AG04450 (cell line): Measurements from ENCODE around the gene CIRBP. TPM values are rescaled to one million over a fixed set of nuclear protein-coding genes. Genes with fewer than 3 reads are reported as not detected.

Experiments
- CTCF ChIA-PET: fragments of 300-600, 350-600 bp; formaldehyde crosslinking; extraction: SDS; loops from one replicate; lab custom pipeline; 2022; ENCODE audit warnings: antibody characterized with exemption, inconsistent platforms; lab: Charles Lee
- POLR2A ChIA-PET: fragments of 350-600 bp; formaldehyde crosslinking; extraction: SDS; loops from one replicate; lab custom pipeline; 2021; ENCODE audit warnings: antibody characterized with exemption, inconsistent platforms; lab: Yijun Ruan, JAX
- DNase-seq: peaks from one replicate; pipeline ENCODE4 v3.0.0-alpha.2; 2011; ENCODE audit warnings: low read depth, low spot score
- H3K27ac ChIP-seq: one replicate; pipeline ENCODE4 v1.5.1; 2012; ENCODE audit warnings: low read depth, low read length, control low read depth
- H3K27me3 ChIP-seq: one replicate; pipeline ENCODE4 v1.6.0; 2012; ENCODE audit warnings: low read length; ENCODE audit not compliant: control insufficient read depth, insufficient read depth
- H3K4me3 ChIP-seq: 2 replicates; pipeline ENCODE4 v1.5.1; 2011; ENCODE audit warnings: mild to moderate bottlenecking, low read depth, low read length, control low read depth
- H3K9me3 ChIP-seq: 2 replicates; pipeline ENCODE4 v1.5.1; 2012; ENCODE audit warnings: low read length; ENCODE audit not compliant: control insufficient read depth, insufficient read depth
- polyA plus RNA-seq: library from polyadenylated mRNA; depleted of rRNA; stranded (reverse); fragments of >200 nt; gene quantifications from 2 replicates; pipeline ENCODE4 v1.2.3, GENCODE V29; 2011
- TF ChIP-seq, protein P1 (sequence below): IDR thresholded peaks from 2 replicates; pipeline ENCODE4 v1.5.1; 2011; ENCODE audit warnings: low read depth, low read length, control low read depth, inconsistent platforms

CIRBP gene
- polyA plus RNA-seq, 1 experiment: 269 TPM

GRCh38 chr19:1307755-1308303, 38.7 kb downstream of the CIRBP start:
- H3K27ac ChIP-seq: no peak overlapping the region
- H3K4me3 ChIP-seq: no peak overlapping the region
- ChIA-PET CTCF (interaction anchor here (0.7 kb wide), 1 partner anchor 52 kb away, joined by 3 read pairs; no protein-coding TSS in a partner anchor), POLR2A (interaction anchor here (0.6 kb wide), 1 partner anchor 9 kb away, joined by 7 read pairs; no protein-coding TSS in a partner anchor)
- DNase-seq: no peak
- H3K9me3 ChIP-seq: no peaks in the 10 kb centered on the region; the same call in 1 of the 2 replicates
- peaks cover 8% of the 10 kb centered on the region for H3K27me3 ChIP-seq
- TF ChIP-seq, protein P1, sequence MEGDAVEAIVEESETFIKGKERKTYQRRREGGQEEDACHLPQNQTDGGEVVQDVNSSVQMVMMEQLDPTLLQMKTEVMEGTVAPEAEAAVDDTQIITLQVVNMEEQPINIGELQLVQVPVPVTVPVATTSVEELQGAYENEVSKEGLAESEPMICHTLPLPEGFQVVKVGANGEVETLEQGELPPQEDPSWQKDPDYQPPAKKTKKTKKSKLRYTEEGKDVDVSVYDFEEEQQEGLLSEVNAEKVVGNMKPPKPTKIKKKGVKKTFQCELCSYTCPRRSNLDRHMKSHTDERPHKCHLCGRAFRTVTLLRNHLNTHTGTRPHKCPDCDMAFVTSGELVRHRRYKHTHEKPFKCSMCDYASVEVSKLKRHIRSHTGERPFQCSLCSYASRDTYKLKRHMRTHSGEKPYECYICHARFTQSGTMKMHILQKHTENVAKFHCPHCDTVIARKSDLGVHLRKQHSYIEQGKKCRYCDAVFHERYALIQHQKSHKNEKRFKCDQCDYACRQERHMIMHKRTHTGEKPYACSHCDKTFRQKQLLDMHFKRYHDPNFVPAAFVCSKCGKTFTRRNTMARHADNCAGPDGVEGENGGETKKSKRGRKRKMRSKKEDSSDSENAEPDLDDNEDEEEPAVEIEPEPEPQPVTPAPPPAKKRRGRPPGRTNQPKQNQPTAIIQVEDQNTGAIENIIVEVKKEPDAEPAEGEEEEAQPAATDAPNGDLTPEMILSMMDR: no peak

- Histone ChIP-seq H3K27me3 (peaks cover 8% of the 10 kb centered on the region), H3K9me3 (no peaks in the 10 kb centered on the region; the same call in 1 of the 2 replicates), H3K4me3 (no peak overlapping the region), H3K27ac (no peak overlapping the region)
- POLR2A ChIA-PET: no interaction called here
- CTCF ChIA-PET: interaction anchor here (0.7 kb wide), 1 partner anchor 64 kb away, joined by 3 read pairs; no protein-coding TSS in a partner anchor
- DNase-seq: no peak
- TF ChIP-seq, protein P1: no peak
Observed at GRCh38 chr19:1308718-1309117, 39.6 kb downstream of the CIRBP start.

GRCh38 chr19:1309977-1310852, 41.1 kb downstream of the CIRBP start:
- H3K27me3 ChIP-seq: peaks cover 9% of the 10 kb centered on the region
- TF ChIP-seq, protein P1: no peak
- no peak overlapping the region for H3K27ac ChIP-seq
- H3K4me3 ChIP-seq: no peak overlapping the region
- no peaks in the 10 kb centered on the region; the same call in 1 of the 2 replicates for H3K9me3 ChIP-seq
- POLR2A ChIA-PET: no interaction called here
- no peak for DNase-seq
- CTCF ChIA-PET: no interaction called here

- TF ChIP-seq, protein P1: no peak
- peaks cover 12% of the 10 kb centered on the region for H3K27me3 ChIP-seq
- CTCF ChIA-PET: no interaction called here
- POLR2A ChIA-PET: interaction anchor here (1.0 kb wide), 1 partner anchor 19 kb away, joined by 3 read pairs; no protein-coding TSS in a partner anchor
- no peak for DNase-seq
- no peaks in the 10 kb centered on the region; the same call in 1 of the 2 replicates for H3K9me3 ChIP-seq
- no peak overlapping the region for H3K27ac ChIP-seq
- no peak overlapping the region for H3K4me3 ChIP-seq
Observed at GRCh38 chr19:1310853-1311180, 41.7 kb downstream of the CIRBP start.
